Neural cell (in vitro differentiated cells): ENCODE data around the gene GPT2.

Experiments
- CTCF ChIP-seq: fragments of 450-650 bp; IDR thresholded peaks from 2 replicates; pipeline ENCODE4 v1.5.1; 2014; ENCODE audit warnings: antibody characterized with exemption, mild to moderate bottlenecking, moderate library complexity; ENCODE audit not compliant: poor library complexity, severe bottlenecking
- EP300 ChIP-seq: fragments of 450-650 bp; conservative IDR thresholded peaks from 2 replicates; pipeline ENCODE4 v1.6.1; 2014; ENCODE audit warnings: antibody characterized with exemption, mild to moderate bottlenecking, moderate library complexity; ENCODE audit not compliant: poor library complexity, severe bottlenecking
- EZH2 ChIP-seq: fragments of 200-600, 300-800 bp; shearing (Covaris generic), sonication (generic); IDR thresholded peaks from 2 replicates; pipeline ENCODE4 v1.6.1; 2014; ENCODE audit warnings: antibody characterized with exemption, low read length, borderline replicate concordance, mild to moderate bottlenecking; ENCODE audit not compliant: insufficient read depth, poor library complexity, severe bottlenecking

GRCh38 chr16:46859719-46860152, 24.4 kb upstream of the GPT2 start:
- TF ChIP-seq CTCF (no peak), EZH2 (no peak), EP300 (no peak)
